Activated CD4-positive, alpha-beta T cell treated with anti-CD3 and anti-CD28 coated beads, Interleukin-2, amount 50 U/mL, for 1 hour (primary cell): ENCODE measurements around the gene MGAT5.

Experiments used
- DNase-seq: peaks from one replicate; pipeline ENCODE4 v3.0.0-alpha.2; 2020

MGAT5 gene, protein sequence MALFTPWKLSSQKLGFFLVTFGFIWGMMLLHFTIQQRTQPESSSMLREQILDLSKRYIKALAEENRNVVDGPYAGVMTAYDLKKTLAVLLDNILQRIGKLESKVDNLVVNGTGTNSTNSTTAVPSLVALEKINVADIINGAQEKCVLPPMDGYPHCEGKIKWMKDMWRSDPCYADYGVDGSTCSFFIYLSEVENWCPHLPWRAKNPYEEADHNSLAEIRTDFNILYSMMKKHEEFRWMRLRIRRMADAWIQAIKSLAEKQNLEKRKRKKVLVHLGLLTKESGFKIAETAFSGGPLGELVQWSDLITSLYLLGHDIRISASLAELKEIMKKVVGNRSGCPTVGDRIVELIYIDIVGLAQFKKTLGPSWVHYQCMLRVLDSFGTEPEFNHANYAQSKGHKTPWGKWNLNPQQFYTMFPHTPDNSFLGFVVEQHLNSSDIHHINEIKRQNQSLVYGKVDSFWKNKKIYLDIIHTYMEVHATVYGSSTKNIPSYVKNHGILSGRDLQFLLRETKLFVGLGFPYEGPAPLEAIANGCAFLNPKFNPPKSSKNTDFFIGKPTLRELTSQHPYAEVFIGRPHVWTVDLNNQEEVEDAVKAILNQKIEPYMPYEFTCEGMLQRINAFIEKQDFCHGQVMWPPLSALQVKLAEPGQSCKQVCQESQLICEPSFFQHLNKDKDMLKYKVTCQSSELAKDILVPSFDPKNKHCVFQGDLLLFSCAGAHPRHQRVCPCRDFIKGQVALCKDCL

DNA sequence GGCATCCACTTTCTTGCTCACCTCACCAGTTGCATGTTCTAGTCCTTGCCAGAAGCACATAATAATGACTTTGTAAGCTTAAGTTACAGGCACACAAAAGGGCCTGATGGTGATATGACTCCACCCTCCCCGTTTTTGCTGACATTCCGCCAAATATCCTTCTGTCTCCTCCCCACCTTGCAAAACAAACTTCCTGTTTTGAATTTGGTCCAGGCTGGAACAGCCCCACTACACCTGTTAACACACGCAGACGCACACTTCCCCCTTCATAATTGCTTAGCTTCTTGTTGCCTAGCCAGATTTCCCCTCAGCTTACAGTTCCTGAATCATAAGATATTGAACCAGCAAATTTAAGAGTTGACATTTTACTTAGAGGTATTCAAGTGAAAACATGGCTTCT is at the start of gene MGAT5:
TSS of gene MGAT5 (plus strand) at position 269 of the 400 bp plus-strand sequence. CDS start 332 bp downstream, outside the sequence.
- DNase-seq, result no peak

GRCh38 chr2:134205087-134205486 is 48.8 kb upstream of the MGAT5 start:
- DNase-seq, result no peak

- no peak for DNase-seq
Observed at GRCh38 chr2:134206031-134206430, 47.8 kb upstream of the MGAT5 start.

DNA sequence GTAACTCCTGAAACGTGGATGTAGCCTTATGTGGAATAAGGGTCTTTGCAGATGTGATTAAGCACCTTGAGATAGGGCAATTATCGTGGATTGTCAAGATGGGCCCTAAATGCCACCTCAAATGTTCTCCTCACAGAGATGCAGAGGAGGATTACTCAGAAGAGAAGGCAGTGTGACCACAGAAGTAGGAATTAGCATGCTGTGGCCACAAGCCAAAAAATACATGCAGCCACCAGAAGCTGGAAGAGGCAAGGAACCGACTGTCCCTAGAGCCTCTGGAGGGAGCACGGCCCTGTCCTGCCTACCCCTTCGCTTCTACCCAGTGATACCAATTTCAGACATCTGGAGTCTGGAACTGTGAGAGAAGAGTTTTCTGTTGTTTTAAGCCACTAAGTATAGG is 47.3 kb upstream of the MGAT5 start:
- DNase-seq, result no peak

DNA sequence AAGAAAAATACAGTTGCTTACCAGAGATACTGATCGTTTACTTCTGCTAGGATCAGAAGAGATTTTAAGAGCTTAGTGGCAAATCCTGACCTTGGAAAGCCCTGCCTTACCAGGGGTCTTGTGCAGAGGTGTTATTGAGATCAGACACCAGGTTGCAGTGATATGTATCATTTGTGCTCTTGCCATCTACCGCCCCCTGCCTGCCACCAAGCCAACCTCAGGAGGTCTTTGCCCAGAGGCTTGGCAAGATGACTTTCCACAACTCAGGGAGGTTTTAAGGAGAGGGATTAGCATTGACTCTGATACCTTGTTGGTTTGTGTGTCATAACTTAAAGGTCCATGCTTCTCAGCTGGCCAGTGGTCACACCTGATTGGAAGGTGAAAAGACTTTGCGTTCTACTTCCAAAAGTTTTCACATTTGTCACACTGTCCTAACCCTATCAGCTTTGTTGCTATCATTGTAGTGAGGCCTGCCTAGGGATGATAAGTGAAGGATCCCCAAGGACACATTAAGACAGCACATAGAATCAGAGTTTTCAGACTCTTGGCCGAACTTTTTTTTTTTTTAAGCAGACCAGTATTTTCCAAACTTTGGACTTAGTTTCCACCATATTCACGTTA is 46.2 kb upstream of the MGAT5 start:
- DNase-seq, result peak; percentile 68

GRCh38 chr2:134208825-134209224 is 45.0 kb upstream of the MGAT5 start:
- no peak for DNase-seq

- no peak for DNase-seq
Observed at GRCh38 chr2:134212746-134213145, 41.1 kb upstream of the MGAT5 start.

- no peak for DNase-seq
Observed at GRCh38 chr2:134216152-134216829, 37.6 kb upstream of the MGAT5 start.

DNA sequence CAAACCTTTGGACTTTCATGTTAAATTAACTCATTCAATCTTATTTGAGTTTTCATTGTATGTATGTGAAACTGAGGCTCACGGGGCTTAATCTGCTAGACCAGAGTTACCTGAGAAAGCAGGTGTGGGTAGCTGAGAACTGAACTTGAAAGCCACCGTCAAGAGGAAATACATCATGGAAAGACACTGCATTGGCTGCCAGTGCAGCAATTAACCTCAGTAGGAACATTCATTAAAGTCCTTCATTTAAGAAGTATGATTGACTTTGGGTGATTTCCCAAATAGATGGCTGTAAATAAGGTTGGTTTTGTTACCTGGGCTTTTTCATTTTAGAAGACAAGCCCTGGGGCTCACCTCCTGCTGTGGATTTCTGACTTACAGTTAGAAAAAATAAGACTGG is 36.5 kb upstream of the MGAT5 start:
- DNase-seq, result no peak

GRCh38 chr2:134217924-134218323 is 35.9 kb upstream of the MGAT5 start:
- no peak for DNase-seq

DNA sequence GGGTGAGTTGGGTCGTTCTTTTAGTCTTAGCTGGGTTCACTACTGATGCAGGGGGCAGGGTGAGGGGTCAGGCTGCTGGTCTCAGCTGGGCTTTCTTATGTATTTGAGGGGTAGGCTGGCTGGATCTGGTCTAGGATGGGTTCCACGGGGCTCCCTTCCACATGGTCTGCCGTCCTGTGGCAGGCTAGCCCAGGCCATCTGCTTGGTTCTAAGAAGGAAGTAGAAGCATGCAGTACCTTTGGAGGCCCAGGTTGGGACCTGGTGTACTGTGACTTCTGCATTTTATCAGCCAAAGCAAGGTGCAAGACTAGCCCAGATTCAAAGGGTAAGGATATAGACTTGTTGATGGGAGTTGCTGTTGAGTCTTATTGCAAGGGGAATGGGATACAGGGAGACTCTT is 35.5 kb upstream of the MGAT5 start:
- DNase-seq, result no peak

DNA sequence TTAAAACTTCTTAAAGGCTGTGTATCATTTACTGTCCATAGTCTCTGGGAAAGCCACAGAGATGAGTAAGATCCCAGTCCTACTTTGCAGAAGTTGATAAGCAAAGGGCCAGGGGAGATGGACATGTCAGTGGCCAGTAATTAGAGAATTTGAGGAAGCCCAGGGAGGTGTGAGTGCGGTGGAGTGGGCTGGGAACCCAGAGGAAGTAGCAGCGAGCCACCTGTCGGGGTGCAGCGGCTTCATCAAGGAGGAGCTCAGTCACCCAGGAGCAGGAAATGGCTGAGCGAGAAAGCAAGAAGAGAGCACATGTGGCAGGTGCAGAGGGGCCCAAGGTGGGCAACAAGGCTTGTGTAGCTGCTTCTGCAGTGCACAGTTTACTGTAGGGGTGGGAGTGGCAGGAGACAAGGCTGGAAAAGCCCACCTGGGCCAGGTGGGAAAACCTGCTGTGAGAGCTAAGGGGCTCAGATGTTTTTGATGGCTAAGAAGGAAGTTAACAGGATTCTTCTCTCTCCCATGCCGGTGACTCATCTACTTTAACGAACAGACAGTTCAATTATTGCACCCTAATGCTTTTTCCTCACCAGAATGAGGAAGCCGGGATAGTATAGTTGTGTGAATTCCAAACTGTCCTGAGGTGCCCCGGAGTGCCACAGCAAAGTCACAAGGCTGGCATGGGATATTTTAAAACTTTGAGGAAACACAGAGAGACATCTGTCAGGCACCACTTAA is 34.8 kb upstream of the MGAT5 start:
- DNase-seq, result peak; percentile 36

GRCh38 chr2:134220344-134220974 is 33.4 kb upstream of the MGAT5 start:
- DNase-seq, result no peak

GRCh38 chr2:134224005-134224404 is 29.9 kb upstream of the MGAT5 start:
- no peak for DNase-seq

DNA sequence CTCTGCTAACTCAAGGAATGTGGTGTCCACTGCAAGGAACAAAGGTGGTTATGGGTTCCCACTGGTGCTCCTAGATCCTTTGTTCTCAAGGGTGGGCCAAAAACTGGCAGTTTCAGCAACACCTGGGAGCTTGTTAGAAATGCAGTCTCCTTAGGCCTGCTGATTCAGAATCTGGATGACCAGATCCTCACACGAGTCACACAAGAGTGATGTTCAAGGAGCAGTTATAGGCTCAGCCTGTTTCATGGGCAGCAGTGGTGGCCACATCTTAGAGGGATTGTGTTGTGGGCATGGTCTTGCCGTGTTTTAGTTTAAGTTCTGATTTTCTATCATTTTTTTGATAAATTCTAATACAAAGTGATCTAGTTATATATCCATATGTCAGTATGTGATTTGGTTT is 28.7 kb upstream of the MGAT5 start:
- no peak for DNase-seq

DNA sequence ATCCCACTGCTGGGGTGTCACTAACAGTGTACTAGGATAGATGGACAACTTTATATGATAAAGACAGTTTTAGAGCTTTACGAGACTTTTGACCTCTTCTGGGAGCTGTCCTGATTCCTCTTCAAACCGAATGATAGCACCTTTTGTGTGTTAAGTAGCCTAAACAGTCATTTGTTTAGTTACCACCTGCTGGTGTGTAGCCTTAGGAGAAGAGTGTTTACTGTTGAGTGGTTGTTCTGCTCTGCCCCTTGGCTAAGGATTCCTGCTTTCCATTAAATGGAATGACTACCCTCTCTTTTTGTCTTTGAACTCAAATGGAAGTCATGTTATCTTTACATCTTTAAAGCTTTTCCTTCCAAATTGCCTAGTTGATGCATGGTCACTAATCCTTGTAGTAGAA is 28.0 kb upstream of the MGAT5 start:
- DNase-seq, result no peak

DNA sequence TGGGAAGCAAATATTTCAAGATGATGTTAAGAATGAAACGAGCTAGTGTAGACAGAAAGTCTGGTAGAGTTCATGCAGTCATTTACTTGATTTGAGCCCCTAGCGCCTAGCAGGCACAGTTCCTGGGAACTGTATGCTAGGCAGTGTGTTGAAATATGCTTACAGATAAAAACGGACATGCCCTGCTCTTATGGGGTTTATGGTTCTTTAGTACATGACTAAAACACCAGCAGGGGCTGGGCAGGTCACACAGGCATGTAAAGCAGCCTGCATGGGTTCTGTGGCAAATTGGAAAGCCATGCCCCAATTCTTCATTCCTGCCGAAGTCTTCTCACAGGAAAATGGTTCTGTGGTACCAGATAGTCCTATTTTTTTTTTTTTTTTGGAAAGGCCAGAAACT is 27.3 kb upstream of the MGAT5 start:
- DNase-seq, result no peak

- no peak for DNase-seq
Observed at GRCh38 chr2:134227666-134228065, 26.2 kb upstream of the MGAT5 start.

- DNase-seq, result no peak
Observed at GRCh38 chr2:134228493-134228903, 25.4 kb upstream of the MGAT5 start.

DNA sequence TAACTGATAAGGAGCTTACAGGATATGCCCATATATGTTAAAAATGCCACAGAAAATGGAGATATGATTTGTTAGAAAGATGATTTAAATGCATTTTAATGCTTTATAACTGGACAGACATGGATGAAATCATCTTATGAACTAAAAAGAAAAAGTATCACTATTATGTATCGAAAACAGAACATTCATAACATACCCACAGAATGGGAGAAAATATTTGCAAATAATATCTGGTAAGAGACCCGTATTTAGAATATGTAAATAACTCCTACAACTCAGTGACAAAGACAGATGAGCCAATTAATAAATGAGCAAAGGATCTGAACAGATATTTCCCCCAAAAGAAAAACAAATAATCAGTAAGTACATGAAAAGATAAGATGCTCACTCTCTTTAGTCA is 24.3 kb upstream of the MGAT5 start:
- no peak for DNase-seq

DNA sequence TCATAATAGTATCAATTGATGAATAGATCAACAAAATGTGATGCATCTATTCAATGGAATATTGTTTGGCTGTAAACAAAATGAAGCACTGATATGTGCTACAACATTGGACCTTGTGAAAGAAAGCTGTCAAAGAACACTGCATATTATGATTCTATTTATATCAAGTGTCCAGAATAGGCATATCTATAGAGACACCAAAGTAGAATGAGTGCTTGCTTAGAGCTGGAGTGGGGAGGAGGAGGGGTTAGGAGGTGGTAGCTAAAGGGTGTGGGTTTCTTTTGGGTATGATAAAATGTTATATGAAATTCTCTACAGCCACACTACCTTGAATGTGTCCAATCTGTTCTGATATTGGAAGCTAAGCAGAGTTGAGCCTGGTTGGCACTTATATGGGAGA is 23.0 kb upstream of the MGAT5 start:
- no peak for DNase-seq

- DNase-seq, result no peak
Observed at GRCh38 chr2:134231301-134231964, 22.4 kb upstream of the MGAT5 start.
